Activated gamma-delta T cell (primary cell): Measurements from ENCODE around the gene RTRAF.

Experiments used
- DNase-seq: peaks from one replicate; lab custom pipeline; 2025; lab: John Stamatoyannopoulos, UW

RTRAF gene

DNA sequence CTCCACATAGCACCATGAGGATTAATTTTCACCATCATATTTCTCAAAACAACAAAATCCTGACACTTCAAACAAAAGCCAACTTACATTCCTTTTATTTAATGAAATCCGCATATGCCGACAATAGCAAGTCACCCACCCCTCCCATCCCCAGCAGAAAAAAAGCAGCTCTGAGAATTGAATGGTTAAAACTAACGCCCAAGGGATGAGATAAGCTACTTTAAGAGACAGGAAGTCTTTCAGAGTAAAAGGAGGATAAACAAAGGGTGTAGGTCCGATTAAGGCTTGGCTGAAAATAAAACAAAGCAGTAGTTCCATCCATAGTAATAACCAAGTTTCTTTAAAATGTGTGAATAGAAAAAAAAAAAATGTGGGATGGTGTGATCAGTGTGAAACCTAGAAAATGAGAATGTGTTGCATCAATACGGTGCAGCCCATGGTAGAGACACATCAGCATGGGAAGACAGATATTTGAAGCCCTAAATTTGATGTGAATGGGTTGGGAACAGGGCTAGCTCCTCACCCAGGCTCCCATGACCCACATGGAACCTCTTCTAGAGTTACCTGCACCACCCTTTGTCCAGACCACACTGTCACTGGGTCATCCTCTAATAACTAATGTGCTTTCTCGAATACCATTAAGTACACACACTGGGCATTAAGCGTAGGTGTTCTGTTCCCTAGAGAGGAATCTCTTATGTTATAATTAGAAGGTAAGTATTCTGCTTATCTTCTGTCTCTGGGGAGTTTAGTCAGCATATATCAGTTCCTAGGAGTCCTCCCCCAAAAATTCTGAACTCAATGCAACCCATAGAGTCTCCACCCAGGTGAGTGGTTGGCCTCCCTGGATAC, 31.7 kb downstream of the RTRAF start:
- DNase-seq, result no peak

DNA sequence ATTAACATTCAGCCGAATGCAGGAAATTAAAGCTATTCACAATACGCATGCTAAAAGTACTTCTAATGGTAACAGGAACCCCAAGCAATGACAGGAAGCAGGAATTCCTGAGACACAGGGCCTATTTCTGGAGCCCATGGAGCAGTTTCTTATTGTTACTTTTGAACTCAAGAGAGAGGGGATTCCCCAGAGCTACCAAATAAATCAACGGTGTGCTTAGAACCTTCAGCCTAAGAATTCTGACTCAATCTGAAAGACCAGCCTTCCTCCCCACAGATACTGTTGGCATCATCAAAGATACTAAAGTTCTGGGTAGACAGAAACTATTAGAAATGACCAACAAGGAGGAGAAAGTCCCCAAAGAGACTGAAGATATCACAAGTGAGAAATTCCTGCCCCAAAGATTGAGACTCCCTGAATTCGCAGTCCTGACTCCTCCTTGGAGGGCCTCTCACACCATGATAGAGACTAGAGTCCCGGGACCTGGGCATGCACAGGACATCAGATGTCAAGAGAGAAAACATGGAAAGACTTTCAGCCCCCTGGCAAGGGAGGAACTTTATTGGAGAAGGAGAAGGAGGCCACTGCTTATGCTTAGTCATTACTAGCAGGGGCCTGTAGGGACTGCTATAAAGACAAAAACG, 32.7 kb downstream of the RTRAF start:
- no peak for DNase-seq

- DNase-seq, result no peak
These were observed 34.2 kb downstream of the RTRAF start for GRCh38 chr14:52023518-52023917.

GRCh38 chr14:52025310-52025709, 36.0 kb downstream of the RTRAF start:
- DNase-seq, result no peak

DNA sequence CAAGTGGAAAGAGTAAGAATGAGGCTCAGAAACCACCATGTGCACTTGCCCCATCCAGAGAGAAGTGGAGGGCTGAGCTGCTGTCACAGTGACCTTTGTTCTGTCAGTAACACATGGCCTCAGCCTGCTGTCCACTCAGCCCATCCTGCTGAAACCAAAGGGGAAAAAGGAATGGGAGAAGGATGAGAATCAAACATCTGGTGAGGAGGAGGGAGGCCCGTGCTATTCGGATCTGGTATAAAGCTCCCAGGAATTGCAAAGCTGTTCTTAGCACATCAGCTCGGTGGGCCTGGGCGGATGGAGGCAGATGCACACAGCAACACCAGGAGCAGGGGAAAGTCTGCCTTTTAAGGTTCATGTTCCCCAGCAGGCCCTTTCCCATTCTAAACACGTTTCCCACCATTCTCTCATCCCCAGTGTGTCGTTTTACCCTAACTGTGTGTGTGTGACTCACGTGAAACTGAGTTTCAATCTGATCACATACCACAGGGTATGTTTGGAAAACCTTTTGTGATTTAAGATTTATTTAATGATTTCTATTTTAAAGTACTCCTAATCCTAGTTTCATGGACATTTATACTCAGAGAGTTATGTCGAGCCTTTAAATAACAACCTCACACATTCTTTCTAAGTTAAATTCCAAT, 36.8 kb downstream of the RTRAF start:
- DNase-seq, result no peak

DNA sequence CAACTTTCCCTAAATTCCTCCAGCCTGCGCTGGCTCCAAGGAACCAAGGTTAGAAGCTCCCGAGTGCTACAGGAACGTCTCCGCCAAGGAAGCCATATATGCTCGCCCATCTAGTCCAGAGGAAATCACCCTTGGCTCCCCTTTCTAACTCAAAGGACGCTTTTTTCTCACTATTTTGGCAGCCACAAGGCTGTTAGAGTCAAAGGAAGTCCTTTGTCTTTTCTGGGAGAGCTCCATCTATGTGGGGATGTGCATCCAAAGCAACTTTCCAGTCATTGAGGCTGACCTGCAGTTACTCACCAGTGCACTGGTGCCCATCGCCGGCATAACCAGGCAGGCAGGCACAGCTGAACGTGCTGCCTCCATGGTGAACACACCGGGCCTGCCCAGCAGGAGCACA, 37.6 kb downstream of the RTRAF start:
- no peak for DNase-seq

DNA sequence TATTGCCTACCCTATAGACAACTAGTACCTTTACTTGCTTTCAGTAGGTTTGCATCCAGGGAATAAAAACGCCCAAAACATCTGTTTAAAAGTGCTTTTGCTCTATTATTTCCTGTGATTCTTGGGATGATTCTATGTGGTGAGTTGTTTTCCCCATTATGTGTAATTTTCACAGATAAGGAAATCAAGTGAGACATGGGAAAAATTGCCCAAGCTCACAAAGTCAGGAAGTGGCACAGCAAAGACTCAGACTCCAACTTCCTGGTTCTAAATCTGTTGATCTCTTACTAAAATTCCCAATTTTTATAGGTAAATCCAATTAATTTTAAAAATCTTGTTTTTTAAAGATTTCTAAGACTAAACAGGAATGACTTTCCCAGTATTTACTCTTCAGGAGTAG, 40.5 kb downstream of the RTRAF start:
- DNase-seq, result no peak

GRCh38 chr14:52031781-52032180, 42.4 kb downstream of the RTRAF start:
- DNase-seq, result no peak

DNA sequence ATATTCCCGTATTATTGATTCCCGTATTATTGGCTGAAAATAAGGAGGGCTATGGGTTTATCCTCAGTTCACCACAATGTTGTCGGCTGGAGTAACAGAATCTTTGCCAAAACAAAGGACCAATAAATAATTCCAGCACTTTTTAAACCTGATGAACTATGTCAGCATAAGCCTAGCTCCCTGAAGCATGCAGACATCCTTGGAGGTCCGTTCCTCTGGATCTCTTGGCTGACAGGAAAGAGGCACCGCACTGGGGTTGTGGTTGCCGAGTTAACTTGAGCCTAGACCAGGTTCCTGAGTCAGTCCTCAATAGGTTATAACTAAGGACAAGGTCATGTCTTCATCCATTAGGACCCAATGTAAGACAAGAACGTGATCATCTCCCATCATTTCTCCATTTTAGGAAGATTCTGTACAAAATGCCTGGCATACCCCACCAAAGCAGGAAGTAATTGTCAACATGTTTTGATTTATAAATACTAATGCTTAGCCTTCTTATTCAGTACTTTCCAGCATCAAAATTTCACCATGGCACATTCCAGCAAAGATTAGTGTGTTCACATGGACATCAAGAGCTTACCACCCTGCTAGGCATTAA, 43.0 kb downstream of the RTRAF start:
- no peak for DNase-seq

- no peak for DNase-seq
These were observed 43.8 kb downstream of the RTRAF start for GRCh38 chr14:52033101-52033642.

DNA sequence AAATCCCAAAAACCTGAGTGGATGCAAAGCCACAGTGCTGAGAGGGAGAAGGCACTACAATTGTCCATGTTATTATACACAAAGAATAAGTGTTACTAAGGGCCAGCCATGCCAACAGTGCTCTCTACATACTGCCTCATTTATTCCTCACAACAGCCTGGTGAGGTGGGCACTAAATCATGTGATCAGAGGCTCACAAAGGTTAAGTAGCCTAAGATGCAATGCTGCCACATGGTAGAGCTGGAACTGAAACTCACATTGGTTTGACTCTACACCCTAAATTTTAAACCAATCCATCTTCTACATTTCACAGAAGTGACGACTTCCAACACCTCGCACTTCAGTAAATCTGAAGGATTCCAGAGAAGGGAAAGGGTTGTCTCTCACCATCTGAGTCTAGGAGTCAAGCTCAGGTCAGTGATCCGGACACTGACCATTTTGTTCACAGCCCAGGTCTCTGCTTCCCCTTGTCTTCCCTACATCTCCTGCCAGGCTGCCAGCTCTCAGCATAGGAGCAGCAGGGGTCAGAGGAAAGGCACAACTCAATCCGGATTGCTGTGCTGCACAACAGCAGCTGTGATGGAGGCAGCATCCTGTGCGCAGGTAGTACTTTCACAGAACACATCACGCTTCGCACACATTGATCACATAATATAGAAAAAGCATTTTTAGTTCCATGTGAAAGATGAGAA, 49.9 kb downstream of the RTRAF start:
- no peak for DNase-seq

- no peak for DNase-seq
These were observed 51.3 kb downstream of the RTRAF start for GRCh38 chr14:52040598-52040997.

DNA sequence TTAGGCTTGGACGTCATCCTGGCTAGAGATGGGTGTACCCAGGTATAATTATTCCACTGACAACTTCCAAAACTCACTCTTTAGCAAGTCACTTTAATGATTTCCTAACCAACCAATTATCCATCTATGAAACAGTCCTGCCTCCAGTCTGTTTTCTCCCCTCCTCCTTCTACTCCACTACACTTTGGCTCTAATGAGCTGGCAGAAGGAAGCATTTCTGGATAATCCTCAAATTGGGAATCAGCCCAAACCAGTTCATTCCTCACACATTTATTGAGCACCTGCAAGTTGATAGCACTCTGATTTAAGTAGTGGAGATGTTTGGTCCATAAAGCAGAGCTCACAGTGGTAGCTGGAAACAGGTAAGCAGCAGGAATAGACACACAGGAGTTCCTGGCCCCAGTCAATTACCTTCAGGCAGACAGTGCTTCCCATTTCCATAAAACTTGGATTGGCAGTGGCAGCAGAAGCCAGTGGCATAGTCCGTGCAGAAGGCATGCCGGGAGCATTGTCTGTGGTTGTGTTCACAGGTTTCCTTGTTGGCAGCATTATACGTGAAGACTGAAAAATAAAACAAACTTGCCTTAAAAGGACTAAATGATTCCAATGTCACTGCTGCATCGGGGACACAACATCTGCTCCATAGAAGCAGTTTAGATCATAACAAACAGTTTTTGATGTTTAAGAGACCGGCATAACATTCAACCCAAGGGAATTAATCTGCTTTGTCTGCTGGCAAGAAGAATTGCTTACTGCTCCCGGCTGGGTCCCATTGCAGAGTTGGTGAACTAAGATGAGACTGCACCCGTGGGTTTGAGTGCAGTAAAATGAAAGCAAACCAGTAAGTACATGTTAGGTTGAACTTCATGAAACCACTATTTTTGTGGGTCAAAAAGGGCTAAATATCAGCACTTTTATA, 53.3 kb downstream of the RTRAF start:
- DNase-seq, result no peak

DNA sequence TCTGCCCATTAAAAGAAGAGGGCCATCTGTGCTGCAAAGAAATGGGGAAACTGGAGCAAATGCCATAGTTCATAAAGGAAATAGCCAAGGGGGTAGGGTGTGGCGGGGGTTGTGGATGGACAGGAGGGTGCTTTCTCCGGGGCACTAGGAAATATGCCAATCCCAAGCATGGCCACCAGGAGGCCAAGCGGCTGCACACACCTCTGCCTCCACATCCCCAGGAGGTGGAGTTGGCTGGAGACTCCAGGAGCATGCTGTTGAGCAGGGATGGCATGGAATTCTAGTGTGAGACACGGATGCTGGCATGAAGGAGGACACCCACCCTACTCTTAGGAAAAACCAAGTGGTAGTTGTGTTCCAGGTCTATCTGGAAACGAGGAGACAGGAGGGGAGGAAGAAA, 54.3 kb downstream of the RTRAF start:
- DNase-seq, result no peak

DNA sequence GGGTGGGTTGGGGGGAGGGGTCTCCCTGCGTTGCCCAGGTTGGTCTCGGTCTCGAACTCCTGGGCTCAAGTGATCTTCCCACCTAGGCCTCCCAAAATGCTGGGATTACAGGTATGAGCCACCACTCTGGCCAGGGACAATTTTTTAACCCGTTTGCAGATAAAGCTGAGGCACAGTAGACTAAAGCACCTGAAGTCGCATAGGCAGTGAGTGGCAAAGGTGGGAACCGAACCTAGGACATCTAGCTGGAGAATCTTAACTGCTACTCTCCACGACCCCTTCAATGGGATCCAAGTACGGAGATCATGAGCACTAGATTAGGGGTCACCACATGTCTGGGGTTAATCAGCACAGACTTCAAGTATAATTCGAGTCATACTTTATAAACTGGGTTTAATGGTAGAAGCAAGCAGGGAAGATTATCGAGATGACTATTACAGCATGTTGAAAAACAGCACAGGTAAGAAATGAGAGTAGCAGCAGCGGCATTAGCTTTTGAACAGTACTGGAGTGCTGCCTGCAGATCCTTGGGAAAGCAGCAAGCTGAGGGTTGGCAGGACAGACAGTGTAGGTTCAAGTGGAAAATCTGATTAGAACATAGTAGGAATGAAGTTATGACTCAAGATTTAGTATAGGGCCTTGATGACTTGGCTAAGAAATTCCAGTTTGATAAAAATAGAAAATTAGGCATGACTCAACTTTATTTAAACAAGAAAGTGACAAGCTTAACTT, 55.6 kb downstream of the RTRAF start:
- no peak for DNase-seq

- DNase-seq, result no peak
These were observed 57.1 kb downstream of the RTRAF start for GRCh38 chr14:52046376-52046917.

DNA sequence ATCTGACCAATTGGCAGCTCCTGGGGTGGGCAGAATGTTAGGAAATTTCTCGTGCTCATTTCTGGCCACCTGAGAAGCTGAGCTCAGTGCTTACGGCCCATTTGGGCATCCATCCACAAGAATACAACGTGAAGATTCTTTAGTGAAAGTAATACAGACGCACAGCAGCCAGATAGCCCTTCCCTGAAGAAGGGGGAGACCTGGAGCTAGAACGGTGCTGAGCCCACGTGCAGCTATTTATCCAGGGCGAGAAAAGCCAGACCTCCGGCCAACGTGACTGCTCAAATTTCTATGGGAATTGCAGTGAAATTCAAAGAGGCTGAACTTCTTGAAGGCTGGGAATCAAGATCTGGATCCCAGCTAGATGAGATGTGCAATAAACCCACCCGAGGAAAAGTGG, 58.8 kb downstream of the RTRAF start:
- no peak for DNase-seq

GRCh38 chr14:52048641-52049204, 59.4 kb downstream of the RTRAF start:
- no peak for DNase-seq

DNA sequence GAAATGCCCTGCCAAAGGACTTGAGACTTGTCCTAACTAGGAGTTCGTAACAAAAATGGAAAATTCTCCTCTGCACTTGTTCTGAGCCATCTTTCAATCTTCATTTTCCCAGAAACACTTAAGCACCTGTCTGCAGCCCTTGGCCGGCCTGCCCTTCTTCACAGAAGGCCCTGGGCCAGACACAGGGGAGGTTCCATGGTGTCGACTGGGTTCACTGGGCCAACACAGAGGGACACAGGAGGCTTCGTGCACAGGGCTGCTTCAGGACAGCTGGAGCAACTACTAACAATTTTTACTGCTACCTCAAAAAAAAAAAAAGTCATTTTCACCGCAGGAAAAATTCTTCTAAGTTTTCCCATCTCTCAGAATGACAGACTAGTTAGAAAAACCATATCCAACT, 59.9 kb downstream of the RTRAF start:
- no peak for DNase-seq
